Activated CD4-positive, alpha-beta T cell treated with anti-CD3 and anti-CD28 coated beads for 24 hours (primary cell): ENCODE data around the gene TUBB6.

Experiments used
- DNase-seq, 2 donors: peaks; one replicate each; pipeline ENCODE4 v3.0.0-alpha.2; 2020; ENCODE audit warnings: low read depth in 2 of 2

The TUBB6 gene

DNA sequence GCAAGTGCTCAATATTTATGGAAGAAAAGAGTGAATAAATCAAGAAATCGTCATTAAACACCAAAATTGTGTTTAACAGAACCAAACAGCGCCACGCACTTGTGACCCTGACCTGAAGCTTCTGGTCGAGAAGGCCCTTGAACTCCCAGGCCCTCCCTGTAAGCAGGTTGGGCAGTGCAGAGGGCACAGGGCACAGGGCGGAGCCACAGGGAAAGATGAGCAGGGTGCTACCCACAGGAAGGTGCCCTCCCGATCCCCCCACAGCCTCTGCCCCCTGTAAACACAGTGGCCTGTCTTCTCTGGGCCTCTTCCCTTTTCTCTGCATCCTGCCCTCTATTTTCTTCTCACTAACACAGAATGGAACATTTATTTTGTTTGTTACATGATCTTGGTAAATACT, 16.9 kb upstream of the TUBB6 start:
- DNase-seq: no peak

DNA sequence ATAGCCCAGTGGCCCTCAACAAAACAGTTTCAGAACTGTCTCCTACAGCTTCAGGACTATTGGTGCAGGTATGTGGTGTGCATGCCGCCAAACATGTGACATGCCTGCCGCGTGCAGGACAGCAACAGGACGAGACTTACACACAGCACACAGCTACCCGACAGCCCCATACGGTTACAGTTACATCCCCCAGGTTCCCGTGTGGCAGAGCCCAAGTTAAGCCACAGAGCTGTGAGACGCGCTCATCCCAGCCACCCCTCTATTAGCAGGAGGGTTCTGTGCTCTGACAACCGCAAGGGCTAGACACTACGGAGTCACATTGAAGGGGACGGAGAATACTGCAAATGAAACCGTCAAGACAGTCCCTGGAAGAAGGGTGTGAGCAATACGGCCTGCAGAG, 16.4 kb upstream of the TUBB6 start:
- no peak for DNase-seq

DNA sequence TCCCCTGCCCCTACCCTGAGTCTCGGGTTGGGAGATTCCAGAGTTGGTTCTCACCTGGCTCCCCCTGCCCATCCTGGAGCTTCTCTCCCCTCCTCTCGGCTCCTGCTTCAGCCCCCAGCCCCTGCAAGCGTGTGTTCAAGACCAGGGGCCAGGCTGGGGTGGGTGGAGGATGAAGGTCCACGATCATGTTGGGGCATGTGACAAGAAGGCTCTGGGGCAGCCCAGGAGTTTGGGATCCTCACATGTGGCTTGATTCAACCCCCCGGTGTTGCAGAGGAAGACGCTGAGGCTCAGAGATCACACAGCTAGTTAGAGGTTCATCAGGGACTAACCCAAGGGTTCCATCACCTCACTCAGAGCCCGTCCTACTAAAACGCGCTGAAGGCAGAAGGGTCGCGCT, 14.2 kb upstream of the TUBB6 start:
- DNase-seq: no peak

DNA sequence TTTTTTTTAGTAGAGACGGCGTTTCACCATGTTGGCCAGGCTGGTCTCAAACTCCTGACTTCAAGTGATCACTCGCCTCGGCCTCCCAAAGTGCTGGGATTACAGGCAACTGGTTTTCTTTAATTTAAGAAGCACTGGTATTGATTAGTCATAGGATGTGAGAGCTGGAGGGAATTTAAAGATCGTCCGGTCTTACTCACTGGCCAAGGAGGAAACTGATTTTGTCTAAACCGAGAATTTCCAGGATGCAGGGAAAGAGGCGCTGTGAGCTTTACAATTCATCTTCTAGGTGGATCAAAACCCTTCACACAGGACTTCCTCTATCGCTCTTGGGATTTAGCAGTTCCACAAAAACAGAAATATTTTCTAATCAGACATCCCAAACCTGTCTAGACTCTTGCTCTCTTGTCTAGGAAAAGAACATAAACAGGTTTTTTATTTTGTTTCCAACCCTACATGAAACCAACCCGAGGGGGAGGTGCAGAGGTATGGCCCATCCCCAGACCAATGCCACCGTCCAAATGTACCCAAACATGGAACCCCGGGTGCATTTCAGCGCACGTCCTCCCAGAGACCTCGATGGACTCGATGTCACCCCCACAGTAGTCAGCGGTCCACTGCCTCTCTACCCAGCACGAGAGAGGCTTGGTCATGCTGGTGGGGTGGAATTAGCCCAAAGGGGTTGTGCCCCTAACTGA, 12.5 kb upstream of the TUBB6 start:
- no peak for DNase-seq

DNA sequence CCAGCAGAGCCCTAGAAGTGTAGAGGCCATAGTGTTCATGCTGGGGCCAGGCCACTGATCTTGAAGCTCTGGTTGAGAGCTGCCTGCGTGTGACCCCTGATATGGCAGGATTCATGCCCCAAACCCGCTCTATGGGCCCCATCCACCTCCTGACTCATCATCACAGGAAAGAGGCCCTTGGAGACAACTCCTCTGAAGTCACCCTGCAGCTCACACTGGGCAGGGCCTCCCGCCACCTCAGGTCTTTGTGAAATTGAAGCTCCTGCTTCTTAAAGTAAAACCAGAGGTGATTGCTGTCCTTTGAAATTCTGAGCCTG, 12.0 kb upstream of the TUBB6 start:
- DNase-seq: no peak

DNA sequence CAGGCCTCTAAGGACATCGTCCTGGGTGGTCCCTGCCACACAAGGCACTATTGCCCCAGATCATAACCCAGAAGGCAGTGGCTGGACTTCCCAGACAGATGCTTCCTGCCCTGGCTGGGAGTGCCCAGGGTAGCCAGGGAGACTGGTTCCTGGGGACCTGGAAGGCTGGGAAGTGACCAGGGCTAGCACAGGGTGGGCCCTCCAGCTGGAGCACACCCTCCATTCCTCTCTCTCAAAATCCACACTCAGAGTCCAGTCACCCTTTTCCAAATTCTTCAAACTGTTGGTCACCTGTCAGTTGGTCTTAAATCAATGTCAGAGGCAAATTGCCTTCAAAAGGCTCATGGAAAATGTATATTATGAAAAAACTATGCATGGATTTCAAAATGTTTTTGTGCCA, 11.6 kb upstream of the TUBB6 start:
- no peak for DNase-seq

DNA sequence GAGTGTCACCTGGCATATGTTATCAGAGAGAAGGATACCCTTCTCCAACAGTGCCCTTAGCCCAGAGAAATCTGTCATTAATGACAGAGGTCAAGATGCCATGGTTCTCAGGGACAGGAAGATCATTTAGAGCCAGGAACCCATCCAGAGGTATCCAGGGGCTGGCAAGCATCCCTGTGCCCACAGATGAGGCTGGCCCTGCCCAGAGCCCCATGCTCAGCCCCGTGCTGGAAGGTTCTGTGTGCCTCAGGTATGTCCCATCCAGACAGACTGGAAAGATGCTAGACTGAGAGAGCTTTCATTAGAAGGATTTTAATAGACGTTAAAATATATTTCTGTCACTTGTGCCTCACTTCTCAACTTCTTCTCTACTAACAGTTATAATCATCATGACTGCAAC, 8.2 kb upstream of the TUBB6 start:
- DNase-seq: no peak

DNA sequence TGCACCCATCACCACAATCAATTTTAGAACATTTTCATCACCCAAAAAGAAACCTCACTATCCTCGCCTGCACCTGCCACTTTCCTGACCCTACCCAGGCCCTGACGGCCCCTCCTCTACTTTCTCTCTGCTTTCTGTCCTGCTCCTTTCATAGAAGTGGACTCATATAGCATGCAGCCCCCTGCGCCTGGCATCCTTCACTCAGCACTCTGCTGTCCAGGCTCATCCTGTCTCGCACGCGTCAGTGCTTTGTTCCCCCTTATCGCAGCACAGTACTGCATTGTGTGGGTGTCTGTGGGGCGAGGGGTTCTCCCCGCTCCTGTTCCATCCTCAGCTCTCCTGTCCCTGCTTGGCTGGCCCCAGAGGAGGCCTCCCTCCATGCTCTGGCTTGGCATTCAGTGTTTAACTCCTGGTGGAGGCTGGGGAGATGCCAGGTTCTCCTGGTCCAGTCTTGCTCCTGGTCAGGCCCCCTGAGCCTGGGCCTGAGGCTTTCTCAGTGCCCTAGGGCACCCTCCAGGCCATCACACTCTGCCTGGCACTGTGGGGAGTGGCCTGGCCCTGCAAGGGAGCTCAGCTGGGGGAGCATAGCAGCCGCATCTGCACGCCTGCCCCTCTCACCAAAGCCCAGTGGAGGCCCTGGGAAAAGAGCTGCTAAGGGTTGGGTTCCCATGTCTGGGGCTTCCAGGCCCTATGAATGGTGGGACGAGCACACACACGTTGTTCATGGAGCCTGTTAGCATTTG, 6.6 kb upstream of the TUBB6 start:
- DNase-seq: no peak

DNA sequence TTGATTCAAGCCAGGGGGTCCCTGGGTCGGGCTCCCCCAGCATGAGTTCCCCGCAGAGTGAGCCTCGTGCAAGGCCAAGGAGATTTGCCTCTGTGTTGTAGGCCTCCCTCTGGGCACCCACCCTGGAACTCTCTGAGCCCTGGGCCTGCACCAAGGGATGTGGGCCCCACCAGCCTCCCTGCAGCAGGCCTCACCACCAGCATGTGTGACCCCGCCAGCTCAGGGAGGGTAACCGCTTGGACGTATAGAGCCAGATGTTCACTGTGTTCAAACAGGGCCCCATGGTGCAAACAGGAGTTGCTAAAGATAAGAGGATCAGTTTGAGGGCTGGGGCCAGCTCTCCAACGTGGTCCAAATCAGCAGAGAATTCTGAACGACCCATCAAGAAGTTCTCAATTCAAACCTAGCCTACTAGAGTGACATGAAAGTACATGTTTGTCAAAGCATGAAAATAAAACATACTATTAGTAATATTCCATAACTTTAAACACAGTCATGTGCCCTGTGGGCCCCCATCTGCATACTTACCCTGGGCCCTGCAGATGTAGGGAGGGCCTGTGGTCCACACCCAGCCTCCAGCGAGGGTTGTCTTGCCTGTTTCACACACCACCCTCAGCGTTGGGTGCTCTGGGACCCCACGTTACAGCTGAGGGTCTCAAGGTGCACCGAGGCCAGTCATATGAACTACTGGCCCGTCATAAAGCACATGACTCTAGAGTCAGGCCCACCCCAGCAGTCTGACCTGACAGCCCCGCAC, 5.5 kb upstream of the TUBB6 start:
- DNase-seq: no peak

DNA sequence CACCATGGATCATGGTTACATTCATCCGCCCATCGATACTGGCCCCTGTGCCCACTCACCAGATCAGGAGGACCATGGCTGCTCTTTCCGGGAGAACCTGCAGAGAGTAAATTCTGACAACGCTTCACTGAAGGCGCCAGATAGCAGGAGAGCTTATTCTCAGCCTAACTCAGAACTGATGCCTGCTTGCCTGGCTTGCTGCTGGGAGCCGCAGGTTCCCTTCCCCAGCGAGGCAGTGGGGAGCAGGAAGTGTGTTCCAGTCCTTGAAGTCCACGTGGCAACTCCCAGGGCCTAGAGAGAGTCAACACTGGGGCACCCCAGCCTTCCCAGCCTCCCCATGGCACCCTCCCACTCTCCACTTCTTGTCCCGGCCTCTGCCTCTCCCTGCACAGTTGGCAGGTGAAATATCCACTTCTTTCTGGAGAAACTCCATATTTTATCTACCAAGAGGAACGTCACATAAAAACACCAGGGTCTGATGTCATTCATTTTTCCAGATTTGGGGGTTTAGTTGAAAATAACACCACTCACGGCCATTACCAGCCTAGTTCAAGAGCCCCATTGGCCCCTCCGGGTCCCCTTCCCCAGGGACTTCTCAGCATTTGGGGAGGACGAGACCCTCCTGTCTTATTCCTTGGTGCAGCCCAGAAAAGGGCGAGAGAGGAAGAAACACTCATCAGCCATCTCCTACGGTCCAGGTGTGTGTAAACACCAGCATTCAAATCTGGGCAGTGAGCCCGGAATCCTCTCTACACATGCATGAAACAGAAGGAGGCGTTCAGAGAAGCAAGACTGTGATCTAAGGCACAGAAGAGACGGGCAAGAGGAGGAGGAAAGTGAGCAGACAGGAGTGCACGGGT, 3.5 kb upstream of the TUBB6 start:
- DNase-seq: no peak

DNA sequence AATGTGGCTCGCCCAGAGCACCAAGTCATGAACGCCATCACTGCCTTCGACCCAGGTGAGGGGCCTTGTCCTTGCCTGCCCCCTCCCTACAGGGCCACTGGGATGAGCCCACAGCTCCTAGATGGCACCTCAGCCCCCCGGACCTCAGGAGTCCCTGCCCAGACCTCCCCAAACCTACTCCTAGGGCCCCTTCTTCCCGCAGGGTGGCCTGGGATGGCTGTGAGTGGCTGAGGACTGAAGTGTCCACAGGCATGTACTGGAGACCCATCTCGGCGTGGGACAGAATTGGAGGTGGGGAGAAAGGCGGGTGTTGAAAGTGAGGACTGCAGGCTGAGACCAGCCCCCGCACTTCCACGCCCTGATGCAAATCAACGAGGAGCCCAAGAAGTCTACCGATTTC, 2.8 kb upstream of the TUBB6 start:
- DNase-seq: no peak

DNA sequence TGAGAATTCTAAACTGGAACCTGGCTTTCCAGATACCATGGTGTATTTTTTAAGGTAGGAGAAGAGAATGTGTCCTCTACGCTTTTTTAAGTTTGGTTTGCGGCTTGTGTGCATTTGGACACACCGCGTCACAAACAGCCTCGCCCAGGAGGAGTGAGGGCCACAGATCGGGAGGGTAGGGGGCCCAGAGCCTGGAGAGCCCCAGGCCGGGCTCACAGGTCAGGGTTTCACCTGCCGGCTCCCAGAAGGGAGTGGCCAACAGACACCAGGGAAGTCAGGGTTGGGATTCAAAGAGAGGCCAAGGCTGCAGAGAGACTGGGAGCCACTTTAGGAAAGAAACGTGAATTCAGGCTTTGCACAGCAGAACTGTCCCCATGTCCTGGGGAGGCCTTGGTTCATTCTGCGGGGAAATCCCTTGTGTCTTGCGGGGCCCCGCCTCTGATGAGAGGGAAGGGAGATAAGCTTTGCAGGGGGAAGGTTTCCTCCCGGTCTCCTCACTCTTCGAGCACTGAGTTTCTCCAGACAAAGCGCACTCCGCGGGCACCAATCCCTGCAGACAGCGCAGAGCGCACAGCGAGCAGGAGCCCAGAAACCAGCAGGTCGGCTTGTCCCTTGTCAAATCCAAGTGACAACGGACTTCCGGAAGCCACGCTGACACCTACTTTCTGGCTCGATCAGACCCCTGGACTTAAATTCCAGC, 2.0 kb upstream of the TUBB6 start:
- no peak for DNase-seq

DNA sequence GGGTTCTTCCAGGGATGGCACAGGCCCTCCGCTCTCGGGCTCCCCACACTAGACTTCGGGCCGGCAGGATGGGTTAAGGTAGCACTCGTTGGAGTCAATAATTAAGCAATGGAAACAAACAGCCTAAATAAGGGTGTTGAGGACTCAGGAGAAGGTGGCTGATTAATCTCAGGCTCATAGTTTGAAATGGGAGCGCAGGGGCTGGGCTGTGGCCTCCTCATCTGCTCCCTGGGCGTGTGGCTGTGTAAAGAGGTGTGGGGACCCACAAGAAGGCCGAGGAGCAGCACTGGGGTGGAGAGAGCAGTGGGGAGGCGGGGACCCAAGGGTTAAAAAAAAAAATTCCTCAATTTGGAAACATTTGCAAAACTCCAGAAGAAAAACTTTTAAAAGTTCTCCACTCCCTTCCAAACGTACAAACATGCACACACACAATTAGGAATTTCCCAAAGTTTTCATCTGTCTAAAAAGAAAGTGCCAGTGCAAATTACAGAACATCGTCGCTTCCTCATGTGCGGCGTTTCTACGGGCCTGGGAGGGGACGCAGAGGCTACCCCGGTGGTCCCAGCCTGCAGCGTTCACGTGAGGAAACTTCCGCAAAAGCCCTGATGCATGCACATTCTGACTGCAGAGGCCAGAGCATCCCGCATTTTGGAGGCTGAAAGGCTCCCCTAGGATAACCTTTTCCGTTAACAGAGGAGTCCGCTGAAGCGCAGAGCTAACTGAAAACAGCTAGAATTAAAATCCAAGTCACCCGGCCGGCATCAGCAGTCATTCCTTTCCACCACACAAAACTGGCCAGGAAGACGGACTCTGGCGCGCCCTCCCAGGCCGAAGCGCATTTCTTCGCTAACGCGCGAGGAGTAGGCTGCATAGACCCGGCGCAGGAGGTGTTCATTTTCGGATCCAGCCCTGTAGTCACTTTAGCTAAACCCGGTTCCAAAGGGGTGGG, 1.0 kb upstream of the TUBB6 start:
- DNase-seq: no peak

DNA sequence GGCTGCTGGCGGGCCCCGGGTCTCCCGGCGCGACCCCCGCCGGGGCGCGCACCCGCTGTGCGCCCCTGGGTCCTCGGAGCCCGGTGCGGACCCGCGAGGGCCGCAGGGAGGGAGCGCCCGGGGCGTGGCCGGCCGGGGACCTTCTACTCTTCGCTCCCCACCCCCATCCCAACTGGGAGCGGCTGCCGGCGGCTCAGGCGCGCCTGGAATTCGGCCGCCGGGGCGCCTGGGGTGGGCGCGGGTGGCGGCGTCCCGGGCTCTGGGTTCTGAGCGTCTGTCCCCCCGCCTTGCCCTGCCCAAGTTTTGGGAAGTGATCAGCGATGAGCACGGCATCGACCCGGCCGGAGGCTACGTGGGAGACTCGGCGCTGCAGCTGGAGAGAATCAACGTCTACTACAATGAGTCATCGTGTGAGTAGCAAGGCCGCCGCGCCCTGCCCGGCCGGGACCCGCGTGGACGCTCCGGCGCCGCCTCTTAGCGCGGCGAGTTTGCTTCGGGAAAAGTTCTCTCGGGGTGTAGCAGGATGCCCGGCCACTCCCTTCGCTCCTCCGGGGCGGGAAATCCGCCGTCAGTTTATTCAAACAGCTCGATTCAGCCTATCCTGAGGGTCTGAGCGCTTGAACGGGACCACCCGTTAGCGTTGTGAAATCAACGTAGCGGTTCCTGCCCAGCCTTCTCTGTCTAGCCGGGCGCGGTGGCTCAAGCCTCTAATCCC, 502 bp downstream of the TUBB6 start:
- DNase-seq: no peak

DNA sequence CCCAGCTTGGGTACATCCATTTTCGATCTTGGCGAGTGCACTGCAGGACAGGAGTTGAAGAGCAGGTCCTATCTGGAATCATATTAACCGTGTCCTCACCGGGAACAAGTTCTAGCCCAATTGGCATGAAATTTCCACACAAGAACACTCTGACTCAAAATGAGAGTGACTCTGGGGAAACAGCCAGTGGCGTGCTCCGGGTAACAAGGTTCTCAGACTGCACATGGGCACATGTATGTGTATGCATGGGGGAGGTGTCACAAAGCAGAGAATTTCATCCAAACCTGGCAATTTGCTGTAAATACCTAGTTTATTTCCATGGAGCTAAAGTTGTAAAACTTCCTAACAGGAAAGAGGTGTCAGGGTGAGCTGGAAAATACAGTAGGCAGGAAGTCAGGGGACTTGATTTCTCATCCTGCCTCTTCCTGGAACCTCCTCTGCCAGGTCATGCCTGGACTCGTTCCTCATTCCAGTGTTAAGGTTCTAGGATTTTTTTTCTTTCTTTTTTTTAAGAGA, 1.7 kb downstream of the TUBB6 start:
- no peak for DNase-seq

DNA sequence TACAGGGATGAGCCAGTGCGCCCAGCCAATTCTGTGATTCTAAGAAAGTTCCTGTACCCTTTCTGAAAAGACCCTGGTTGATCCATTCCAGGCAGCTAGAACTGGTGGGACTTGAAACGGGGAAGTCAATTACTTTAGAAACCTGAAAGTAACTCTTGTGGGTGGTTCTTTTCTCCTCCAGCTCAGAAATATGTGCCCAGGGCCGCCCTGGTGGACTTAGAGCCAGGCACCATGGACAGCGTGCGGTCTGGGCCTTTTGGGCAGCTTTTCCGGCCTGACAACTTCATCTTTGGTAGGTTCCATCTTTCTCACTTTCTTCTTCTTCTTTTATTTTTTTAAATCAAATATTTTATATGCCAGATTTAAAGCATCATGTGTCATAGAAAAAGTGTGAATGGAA, 2.7 kb downstream of the TUBB6 start:
- no peak for DNase-seq

DNA sequence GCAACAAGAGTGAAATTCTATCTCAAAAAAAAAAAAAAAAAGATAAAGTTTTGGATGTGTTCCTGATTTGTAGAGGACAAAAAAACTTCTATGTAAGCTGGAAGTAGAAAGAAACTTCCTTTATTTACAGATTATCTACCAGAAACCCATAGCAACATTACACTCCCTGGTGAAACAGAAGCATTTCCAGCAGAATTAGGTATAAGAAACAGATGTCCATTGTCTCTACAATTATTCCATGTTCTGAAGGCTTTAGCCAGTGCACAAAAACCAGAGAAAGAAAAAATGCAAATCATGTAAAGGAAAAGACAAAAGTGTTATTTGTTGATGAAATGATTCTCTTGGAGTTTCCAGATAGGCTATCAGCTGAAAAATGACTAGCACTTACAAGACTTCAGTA, 4.9 kb downstream of the TUBB6 start:
- DNase-seq: no peak

DNA sequence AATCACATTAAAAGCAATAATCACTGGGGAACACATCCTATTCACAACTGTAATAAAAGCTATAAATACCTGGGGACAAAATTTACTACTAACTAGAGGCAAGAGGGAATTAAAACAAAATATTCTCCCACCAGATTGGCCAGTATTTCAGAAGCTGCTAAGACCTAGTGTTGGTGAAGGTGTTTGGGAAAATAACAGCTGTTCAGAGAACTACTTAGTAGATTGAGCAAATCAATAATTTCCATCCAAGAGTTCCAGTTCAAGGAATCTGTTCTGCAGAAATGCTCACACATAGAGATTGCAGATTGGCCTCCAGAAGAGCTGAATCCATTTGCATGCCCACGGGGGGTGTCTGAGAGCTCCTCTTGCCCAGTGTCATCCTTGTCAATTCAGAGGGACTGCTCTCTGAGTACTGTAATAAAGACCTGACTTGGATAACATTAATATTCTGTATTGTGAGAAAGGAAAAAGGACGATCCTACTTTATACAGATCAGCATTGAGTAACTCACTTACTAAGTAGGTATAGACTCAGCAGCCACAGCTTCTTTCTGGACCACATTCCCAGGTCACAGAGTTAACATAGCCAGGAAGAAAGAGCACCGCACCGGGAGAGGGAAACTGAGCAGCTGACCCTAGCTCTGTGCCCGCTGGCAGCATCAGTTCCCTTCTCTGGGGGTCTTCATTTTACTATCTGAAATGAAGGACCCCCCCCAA, 5.6 kb downstream of the TUBB6 start:
- DNase-seq: no peak
